HCT116 (cell line): ENCODE data around the gene RASA2.

Experiments
- CEBPB ChIP-seq: IDR thresholded peaks from 2 replicates; pipeline ENCODE4 v1.6.1; 2012; ENCODE audit warnings: low read depth
- ELF1 ChIP-seq: IDR thresholded peaks from 2 replicates; pipeline ENCODE4 v1.6.1; 2012; ENCODE audit warnings: low read depth, borderline replicate concordance
- EZH2phosphoT487 ChIP-seq: fragments of 200-600 bp; IDR thresholded peaks from 2 replicates; pipeline ENCODE4 v1.6.1; 2018; ENCODE audit warnings: antibody characterized with exemption, borderline replicate concordance
- FOSL1 ChIP-seq: IDR thresholded peaks from 2 replicates; pipeline ENCODE4 v1.6.1; 2012; ENCODE audit warnings: low read depth
- POLR2AphosphoS5 ChIP-seq: IDR thresholded peaks from 2 replicates; pipeline ENCODE4 v1.6.1; 2011; ENCODE audit warnings: mild to moderate bottlenecking, low read depth, low read length, moderate library complexity
- RAD21 ChIP-seq: IDR thresholded peaks from 2 replicates; pipeline ENCODE4 v1.6.1; 2012; ENCODE audit warnings: low read depth, mild to moderate bottlenecking
- TF ChIP-seq, protein P1 (sequence below), 3 experiments: fragments of 200-600 bp in 1 of 3; sonication (generic) in 1 of 3; IDR thresholded peaks in 2 of 3; conservative IDR thresholded peaks in 1 of 3; 2 replicates each; pipeline ENCODE4 v1.5.1; 2012 to 2017; ENCODE audit warnings: low read depth in 2 of 3, low read length in 2 of 3, antibody characterized with exemption in 1 of 3, borderline replicate concordance in 1 of 3, control low read depth in 1 of 3, mild to moderate bottlenecking in 1 of 3, mixed read lengths in 1 of 3, mixed run types in 1 of 3, moderate library complexity in 1 of 3; ENCODE audit not compliant: insufficient read depth in 1 of 3

- TF ChIP-seq, protein P1, sequence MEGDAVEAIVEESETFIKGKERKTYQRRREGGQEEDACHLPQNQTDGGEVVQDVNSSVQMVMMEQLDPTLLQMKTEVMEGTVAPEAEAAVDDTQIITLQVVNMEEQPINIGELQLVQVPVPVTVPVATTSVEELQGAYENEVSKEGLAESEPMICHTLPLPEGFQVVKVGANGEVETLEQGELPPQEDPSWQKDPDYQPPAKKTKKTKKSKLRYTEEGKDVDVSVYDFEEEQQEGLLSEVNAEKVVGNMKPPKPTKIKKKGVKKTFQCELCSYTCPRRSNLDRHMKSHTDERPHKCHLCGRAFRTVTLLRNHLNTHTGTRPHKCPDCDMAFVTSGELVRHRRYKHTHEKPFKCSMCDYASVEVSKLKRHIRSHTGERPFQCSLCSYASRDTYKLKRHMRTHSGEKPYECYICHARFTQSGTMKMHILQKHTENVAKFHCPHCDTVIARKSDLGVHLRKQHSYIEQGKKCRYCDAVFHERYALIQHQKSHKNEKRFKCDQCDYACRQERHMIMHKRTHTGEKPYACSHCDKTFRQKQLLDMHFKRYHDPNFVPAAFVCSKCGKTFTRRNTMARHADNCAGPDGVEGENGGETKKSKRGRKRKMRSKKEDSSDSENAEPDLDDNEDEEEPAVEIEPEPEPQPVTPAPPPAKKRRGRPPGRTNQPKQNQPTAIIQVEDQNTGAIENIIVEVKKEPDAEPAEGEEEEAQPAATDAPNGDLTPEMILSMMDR (IDR thresholded peaks at IDR 0.05 in 2 of 3, conservative IDR thresholded peaks at IDR 0.05 in 1 of 3; ENCODE audit: borderline replicate concordance in 1 of 3, insufficient read depth in 1 of 3, low read depth in 2 of 3, low read length in 2 of 3): no peak
- TF ChIP-seq ELF1: no peak
- TF ChIP-seq RAD21: no peak
- TF ChIP-seq POLR2AphosphoS5: no peak
- TF ChIP-seq FOSL1: no peak
- TF ChIP-seq EZH2phosphoT487: no peak
- no peak for TF ChIP-seq CEBPB
These were observed 2.0 kb upstream of the RASA2 start for GRCh38 chr3:141484701-141485287.
